Common myeloid progenitor, CD34-positive (primary cell): ENCODE results near the gene MTOR.
"Not testable (repeated sequence)": the region's sequence is repeated elsewhere in the genome, so short reads cannot be mapped to it uniquely, and the experiment has no call there.

Source experiments
- CTCF ChIA-PET: fragments of 350-600 bp; sonication (Branson Sonifier 250); formaldehyde crosslinking; loops from one replicate; lab custom pipeline; 2021; ENCODE audit warnings: antibody characterized with exemption; lab: Charles Lee
- POLR2A ChIA-PET: fragments of 350-600 bp; sonication (Branson Sonifier 250); formaldehyde crosslinking; loops from one replicate; lab custom pipeline; 2021; ENCODE audit warnings: antibody characterized with exemption; lab: Charles Lee
- DNase-seq, 3 donors: peaks; one replicate each; pipeline versions ENCODE4 v3.0.0 to v3.0.0-alpha.2; 2013
- H3K27ac ChIP-seq, 2 experiments: 1 replicate in 1 of 2; 2 replicates in 1 of 2; pipeline ENCODE4 v1.7.0; 2013; ENCODE audit warnings: inconsistent platforms in 2 of 2, low read length in 2 of 2, mild to moderate bottlenecking in 2 of 2, low read depth in 1 of 2, moderate library complexity in 1 of 2; ENCODE audit not compliant: severe bottlenecking in 2 of 2, insufficient read depth in 1 of 2, poor library complexity in 1 of 2
- H3K27me3 ChIP-seq, 5 experiments: replicated peaks in 2 of 5; 1 replicate in 3 of 5; 2 replicates in 2 of 5; pipeline versions ENCODE4 v1.6.1 to v1.7.0; 2013; ENCODE audit warnings: low read length in 4 of 5, mild to moderate bottlenecking in 2 of 5, moderate library complexity in 2 of 5, inconsistent platforms in 1 of 5; ENCODE audit not compliant: insufficient read depth in 5 of 5, control insufficient read depth in 4 of 5
- H3K36me3 ChIP-seq, 4 experiments: 1 replicate in 2 of 4; 2 replicates in 2 of 4; pipeline versions ENCODE4 v1.6.1 to v1.7.0; 2013; ENCODE audit warnings: low read length in 3 of 4, control low read depth in 1 of 4, mild to moderate bottlenecking in 1 of 4; ENCODE audit not compliant: control insufficient read depth in 4 of 4, insufficient read depth in 4 of 4
- H3K4me1 ChIP-seq, 4 experiments: 1 replicate in 3 of 4; 2 replicates in 1 of 4; pipeline versions ENCODE4 v1.6.1 to v1.7.1; 2013; ENCODE audit warnings: low read length in 3 of 4, mild to moderate bottlenecking in 3 of 4, control low read depth in 1 of 4, inconsistent platforms in 1 of 4, moderate library complexity in 1 of 4; ENCODE audit not compliant: control insufficient read depth in 4 of 4, insufficient read depth in 4 of 4; ENCODE audit errors: control extremely low read depth in 1 of 4
- H3K4me3 ChIP-seq, 7 experiments: 1 replicate in 4 of 7; 2 replicates in 3 of 7; pipeline versions ENCODE4 v1.5.1 to v1.7.0; 2013; ENCODE audit warnings: mild to moderate bottlenecking in 7 of 7, low read length in 6 of 7, moderate library complexity in 6 of 7, inconsistent platforms in 2 of 7, low read depth in 2 of 7, control low read depth in 1 of 7; ENCODE audit not compliant: insufficient read depth in 4 of 7, control insufficient read depth in 1 of 7; ENCODE audit errors: extremely low read depth in 1 of 7
- H3K9me3 ChIP-seq, 5 experiments: 1 replicate in 4 of 5; 2 replicates in 1 of 5; pipeline versions ENCODE4 v1.6.1 to v1.7.1; 2013; ENCODE audit warnings: low read length in 4 of 5, mild to moderate bottlenecking in 2 of 5, inconsistent platforms in 1 of 5, low read depth in 1 of 5, moderate library complexity in 1 of 5; ENCODE audit not compliant: control insufficient read depth in 4 of 5, insufficient read depth in 2 of 5; ENCODE audit errors: control extremely low read depth in 1 of 5
- WGBS: methylation state at CpG from one replicate; pipeline ENCODE4 v1.1.5; 2013; ENCODE audit not compliant: insufficient coverage; 5-methylcytosine and 5-hydroxymethylcytosine counted together

Gene MTOR

DNA sequence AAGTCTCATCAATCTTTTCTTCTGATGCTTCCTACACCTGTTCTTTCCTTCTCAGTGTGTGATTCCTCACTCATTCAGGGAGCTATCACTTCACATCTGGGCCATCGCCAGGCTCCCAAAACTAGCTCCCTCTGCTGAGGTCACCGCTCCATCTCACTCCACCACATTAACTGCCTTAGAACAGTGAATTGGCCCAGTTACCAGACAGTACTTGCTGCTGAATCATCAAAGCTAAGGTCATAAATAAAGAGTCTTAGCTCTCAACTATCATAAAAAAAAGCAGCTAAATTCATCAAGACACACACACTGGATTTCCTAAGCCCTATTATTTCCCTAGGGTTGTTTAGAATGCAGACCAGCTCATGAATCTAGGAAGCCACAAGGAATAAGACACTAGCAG lies 183.7 kb downstream of the MTOR start:
- 100% methylated on average over 2 of the region's 2 CpGs for WGBS
- DNase-seq, result no peak
- Histone ChIP-seq H3K27me3 (no peaks in the 10 kb centered on the region), H3K27ac (no peak overlapping the region), H3K4me1 (no peaks in the 10 kb centered on the region), H3K4me3 (no peak overlapping the region), H3K36me3 (peaks cover 18 to 82% (median 69%) of the 10 kb centered on the region in 4 experiments), H3K9me3 (no peaks in the 10 kb centered on the region)
- ChIA-PET CTCF (interaction anchor here (4.0 kb wide), 1 partner anchor 41 kb away, joined by 10 read pairs; no protein-coding TSS in a partner anchor), POLR2A (no interaction called here)

DNA sequence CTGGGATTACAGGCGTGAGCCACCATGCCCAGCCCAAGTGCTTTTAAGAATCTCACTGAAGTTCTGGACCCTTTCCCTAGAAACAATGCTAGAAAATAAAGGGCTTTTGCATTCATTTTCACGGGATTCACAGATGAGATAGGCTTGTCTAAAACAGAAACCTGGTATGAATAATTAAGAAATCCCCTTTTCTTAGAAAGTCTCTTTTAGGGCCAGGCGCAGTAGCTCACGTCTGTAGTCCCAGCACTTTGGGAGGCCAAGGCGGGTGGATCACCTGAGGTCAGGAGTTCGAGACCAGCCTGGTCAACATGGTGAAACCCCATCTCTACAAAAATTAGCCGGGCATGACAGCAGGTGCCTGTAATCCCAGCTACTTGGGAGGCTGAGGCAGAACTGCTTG lies 189.0 kb downstream of the MTOR start:
- H3K27me3 ChIP-seq, H3K9me3 ChIP-seq, DNase-seq, POLR2A ChIA-PET, CTCF ChIA-PET, H3K27ac ChIP-seq, H3K4me3 ChIP-seq: not testable (repeated sequence)
- peaks cover 20 to 89% (median 71%) of the 10 kb centered on the region in 4 experiments for H3K36me3 ChIP-seq
- WGBS, result 100% methylated on average over 2 of the region's 7 CpGs
- H3K4me1 ChIP-seq, result peaks cover 0 to 12% (median 3%) of the 10 kb centered on the region in 4 experiments

DNA sequence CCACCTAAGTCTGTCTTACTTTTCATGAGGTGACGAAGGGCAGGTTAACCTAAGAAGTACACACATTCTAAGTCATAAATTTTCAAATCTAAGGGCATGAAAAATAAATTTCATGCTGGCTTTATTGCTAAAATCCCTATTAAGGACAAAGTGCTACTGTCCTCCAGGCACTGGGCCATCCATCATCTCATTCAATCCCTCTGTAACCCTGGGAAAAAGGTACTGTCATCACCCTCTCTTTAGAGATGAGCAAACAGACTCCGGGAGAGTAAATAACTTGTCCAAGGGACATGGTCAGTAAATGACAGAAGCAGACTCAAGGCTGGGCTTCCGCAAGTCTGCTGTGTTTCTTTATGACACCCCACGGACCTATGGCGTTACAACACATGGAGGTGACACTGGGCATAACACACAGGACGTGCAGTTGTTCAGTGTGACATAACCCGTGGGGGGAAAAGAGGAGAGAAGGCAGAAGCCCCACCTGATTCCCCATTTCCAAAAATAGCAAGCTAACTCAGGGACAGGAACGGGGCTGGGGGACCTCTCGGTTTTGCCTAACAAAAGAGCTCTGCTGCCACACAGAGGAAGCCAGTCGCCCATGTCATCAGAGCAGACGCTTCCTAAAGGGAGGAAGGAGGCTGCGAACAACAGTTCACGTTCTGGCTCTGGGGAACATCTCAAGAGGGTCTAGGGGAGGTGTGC lies 190.0 kb downstream of the MTOR start:
- H3K27ac ChIP-seq, result peak overlapping the region in 1 of 2 experiments; percentile 15
- no peak for DNase-seq
- POLR2A ChIA-PET, result no interaction called here
- H3K27me3 ChIP-seq, result no peaks in the 10 kb centered on the region
- no peaks in the 10 kb centered on the region for H3K9me3 ChIP-seq
- H3K4me3 ChIP-seq, result no peak overlapping the region
- 83% methylated on average over 11 of the region's 13 CpGs for WGBS
- CTCF ChIA-PET, result no interaction called here
- peaks cover 0 to 12% (median 3%) of the 10 kb centered on the region in 4 experiments for H3K4me1 ChIP-seq
- H3K36me3 ChIP-seq, result peaks cover 20 to 91% (median 71%) of the 10 kb centered on the region in 4 experiments

DNA sequence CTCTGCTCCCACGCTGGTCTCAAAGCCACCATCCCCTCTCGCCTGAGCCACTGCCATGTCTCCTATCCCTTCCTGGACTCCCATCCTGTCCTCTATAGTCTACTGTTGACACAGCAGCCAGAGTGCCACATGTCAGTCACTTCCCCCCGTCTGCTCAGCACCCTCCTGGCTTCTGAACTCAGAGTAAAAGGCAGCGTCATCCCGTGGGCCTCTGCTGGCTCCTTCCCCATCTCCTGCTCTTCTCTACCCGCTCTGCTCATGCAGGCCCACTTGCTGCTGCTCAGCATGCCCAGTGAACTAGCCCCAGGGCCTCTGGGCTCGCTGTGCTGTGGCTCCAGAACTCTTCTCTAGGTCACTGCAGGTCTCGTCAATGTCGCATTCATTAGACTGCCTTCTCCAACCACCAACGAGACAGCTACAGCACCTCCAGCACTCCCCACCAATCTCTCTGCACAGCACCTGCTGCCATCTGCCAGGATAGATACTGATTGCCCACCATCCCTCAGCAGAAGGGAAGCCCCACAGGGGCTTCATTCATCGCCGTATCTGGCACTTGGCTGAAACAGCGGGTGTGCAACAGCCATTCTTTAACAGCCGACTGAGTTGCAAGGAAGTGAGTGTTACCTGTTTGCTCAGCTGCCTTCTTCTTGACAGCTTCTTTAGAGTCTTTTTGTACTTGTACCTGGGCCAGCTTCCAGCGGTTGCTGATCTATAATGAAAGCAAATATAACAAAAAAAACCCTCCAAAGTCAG lies 190.7 kb downstream of the MTOR start:
- ChIA-PET POLR2A (no interaction called here), CTCF (interaction anchor here (2.8 kb wide), 1 partner anchor 34 kb away, joined by 9 read pairs; no protein-coding TSS in a partner anchor)
- DNase-seq, result no peak

DNA sequence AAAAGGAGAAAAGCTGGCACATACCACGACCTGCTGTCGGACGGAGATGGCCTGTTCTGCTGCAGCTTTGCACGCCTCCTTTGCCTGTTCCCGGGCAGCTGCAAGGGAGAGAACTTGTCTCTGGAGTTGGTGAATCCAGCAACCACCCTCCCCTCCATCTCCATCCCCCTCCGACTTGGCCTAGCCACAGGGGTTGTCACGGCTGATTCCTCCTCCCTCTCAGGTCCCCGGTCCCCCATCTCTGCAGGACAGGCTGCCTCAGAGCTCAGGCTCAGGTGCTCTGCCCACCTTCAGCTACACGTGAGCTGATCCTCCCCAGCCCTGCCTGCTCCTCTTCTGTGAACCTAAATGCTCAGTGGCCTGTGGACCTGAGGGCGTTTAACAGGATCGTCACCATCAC lies 191.5 kb downstream of the MTOR start:
- CTCF ChIA-PET, result interaction anchor here (2.8 kb wide), 1 partner anchor 33 kb away, joined by 9 read pairs; no protein-coding TSS in a partner anchor
- H3K36me3 ChIP-seq, result peaks cover 19 to 87% (median 65%) of the 10 kb centered on the region in 4 experiments
- 94% methylated on average over 11 of the region's 11 CpGs for WGBS

More for the DNA sequence above, 190.7 kb downstream of the MTOR start:
- peaks cover 20 to 87% (median 67%) of the 10 kb centered on the region in 4 experiments for H3K36me3 ChIP-seq
- no peaks in the 10 kb centered on the region for H3K27me3 ChIP-seq
- H3K27ac ChIP-seq, result peak overlapping the region in 1 of 2 experiments; percentile 15
- no peaks in the 10 kb centered on the region for H3K9me3 ChIP-seq
- WGBS, result 92% methylated on average over 12 of the region's 15 CpGs
- H3K4me1 ChIP-seq, result peaks cover 0 to 12% (median 3%) of the 10 kb centered on the region in 4 experiments
- no peak overlapping the region for H3K4me3 ChIP-seq

DNA sequence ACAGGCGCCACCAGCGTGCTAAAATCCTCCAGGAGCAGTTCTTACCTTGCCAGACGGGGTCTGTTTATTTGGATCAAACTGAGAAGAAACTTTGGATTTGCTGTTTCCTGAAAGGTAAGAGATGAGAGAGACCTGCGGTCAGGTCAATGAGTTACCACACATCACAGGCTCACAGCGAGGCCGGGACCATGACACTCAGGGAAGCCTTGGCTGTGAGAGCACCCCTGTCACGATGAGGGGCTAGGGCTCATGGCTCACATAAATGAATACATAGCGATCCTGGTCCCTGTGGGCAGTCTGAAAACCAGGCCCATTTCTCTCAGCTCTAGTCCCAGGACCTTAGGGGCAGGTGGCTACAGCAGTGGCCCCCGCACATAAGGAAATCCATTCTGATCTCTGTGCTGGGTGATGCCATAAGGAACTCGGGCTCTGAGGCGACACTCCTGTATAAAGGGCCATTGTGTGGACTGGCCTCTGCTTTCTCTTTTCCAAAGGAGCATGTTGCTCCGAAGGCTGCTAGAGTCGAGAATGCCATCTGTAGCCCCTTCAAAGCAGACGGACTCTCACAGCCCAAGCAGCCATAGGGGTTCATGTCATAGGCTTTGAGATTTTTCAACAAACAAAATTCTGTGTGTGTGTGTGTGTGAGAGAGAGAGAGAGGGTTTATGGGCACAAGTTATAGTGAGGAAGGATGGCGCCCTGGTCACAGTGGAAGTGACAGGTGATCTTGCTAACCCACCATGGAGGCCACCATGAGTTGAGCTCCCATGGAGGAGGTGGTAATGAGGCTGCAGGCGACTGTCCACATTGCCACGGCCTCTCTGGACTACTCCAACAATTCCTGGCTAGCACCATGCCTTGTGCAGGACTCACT lies 193.5 kb downstream of the MTOR start:
- DNase-seq, result no peak
- Histone ChIP-seq H3K4me1 (peaks cover 0 to 12% (median 3%) of the 10 kb centered on the region in 4 experiments), H3K36me3 (peaks cover 19 to 85% (median 61%) of the 10 kb centered on the region in 4 experiments), H3K27me3 (no peaks in the 10 kb centered on the region), H3K27ac (peak overlapping the region in 1 of 2 experiments; percentile 8), H3K4me3 (no peak overlapping the region), H3K9me3 (peaks cover 0 to 4% (median 0%) of the 10 kb centered on the region in 5 experiments)
- 97% methylated on average over 15 of the region's 17 CpGs for WGBS
- POLR2A ChIA-PET, result no interaction called here
- CTCF ChIA-PET, result interaction anchor here (2.8 kb wide), 1 partner anchor 31 kb away, joined by 9 read pairs; no protein-coding TSS in a partner anchor

More for the DNA sequence above, 191.5 kb downstream of the MTOR start:
- POLR2A ChIA-PET, result interaction anchor here (0.6 kb wide), 1 partner anchor 11 kb away, joined by 3 read pairs; the partner anchor contains the start of gene SRM
- peaks cover 0 to 12% (median 3%) of the 10 kb centered on the region in 4 experiments for H3K4me1 ChIP-seq
- H3K27ac ChIP-seq, result no peak overlapping the region
- DNase-seq, result no peak
- no peaks in the 10 kb centered on the region for H3K9me3 ChIP-seq
- no peaks in the 10 kb centered on the region for H3K27me3 ChIP-seq
- no peak overlapping the region for H3K4me3 ChIP-seq
